Smooth muscle cell (in vitro differentiated cells): Measurements from ENCODE around the gene KCNAB2. TPM values are rescaled to one million over a fixed set of nuclear protein-coding genes. Genes with fewer than 3 reads are reported as not detected.

ENCODE experiments used
- DNase-seq: peaks from one replicate; lab custom pipeline; 2025; ENCODE audit not compliant: unreplicated experiment; lab: John Stamatoyannopoulos, UW
- H2AFZ ChIP-seq: fragments of 200-600 bp; sonication (generic); 2 replicates; pipeline ENCODE4 v1.6.0; 2016; ENCODE audit warnings: antibody characterized with exemption, low read depth, mild to moderate bottlenecking
- H3F3A ChIP-seq: fragments of 200-600 bp; sonication (generic); 2 replicates; pipeline ENCODE4 v1.6.0; 2017; ENCODE audit warnings: antibody characterized with exemption, low read depth
- H3K27ac ChIP-seq: fragments of 200-600 bp; sonication (generic); 2 replicates; pipeline ENCODE4 v1.5.1; 2016; ENCODE audit warnings: low read depth, mild to moderate bottlenecking
- H3K27me3 ChIP-seq: fragments of 200-600 bp; sonication (generic); 2 replicates; pipeline ENCODE4 v1.6.1; 2016; ENCODE audit warnings: low read depth, mild to moderate bottlenecking
- H3K36me3 ChIP-seq: fragments of 200-600 bp; sonication (generic); 2 replicates; pipeline ENCODE4 v1.5.1; 2016; ENCODE audit warnings: low read depth
- H3K4me1 ChIP-seq: fragments of 200-600 bp; sonication (generic); 2 replicates; pipeline ENCODE4 v1.5.1; 2016; ENCODE audit warnings: low read depth
- H3K4me2 ChIP-seq: fragments of 200-600 bp; sonication (generic); 2 replicates; pipeline ENCODE4 v1.6.0; 2016; ENCODE audit warnings: mild to moderate bottlenecking
- H3K4me3 ChIP-seq: fragments of 200-600 bp; sonication (generic); 2 replicates; pipeline ENCODE4 v1.5.1; 2016; ENCODE audit warnings: mild to moderate bottlenecking
- H3K79me2 ChIP-seq: fragments of 200-600 bp; sonication (generic); 2 replicates; pipeline ENCODE4 v1.6.0; 2016; ENCODE audit warnings: low read depth, mild to moderate bottlenecking
- H3K9ac ChIP-seq: fragments of 200-600 bp; sonication (generic); 2 replicates; pipeline ENCODE4 v1.6.0; 2016; ENCODE audit warnings: low read depth
- H3K9me3 ChIP-seq: fragments of 200-600 bp; sonication (generic); replicated peaks from 2 replicates; pipeline ENCODE4 v1.5.1; 2016; ENCODE audit warnings: low read depth
- H4K20me1 ChIP-seq: fragments of 200-600 bp; sonication (generic); 2 replicates; pipeline ENCODE4 v1.6.0; 2016; ENCODE audit warnings: low read depth
- CTCF ChIP-seq: fragments of 200-600 bp; sonication (generic); IDR thresholded peaks from 2 replicates; pipeline ENCODE4 v1.5.1; 2017; ENCODE audit warnings: borderline replicate concordance, mild to moderate bottlenecking, antibody characterized with exemption; ENCODE audit not compliant: insufficient read depth, poor library complexity, severe bottlenecking
- WGBS: methylation state at CpG from one replicate; pipeline ENCODE4 v1.1.7; 2016; ENCODE audit warnings: low lambda C conversion rate; 5-methylcytosine and 5-hydroxymethylcytosine counted together
- polyA plus RNA-seq: library from polyadenylated mRNA; unstranded; fragments of >200 nt; fragmentation: Nextera tagmentation; extraction: Ambion mirVana; gene quantifications from 2 replicates; pipeline ENCODE4 v1.2.1, GENCODE V29; 2016
- total RNA-seq: library from RNA; depleted of rRNA; stranded (reverse); fragments of >200 nt; gene quantifications from 2 replicates; pipeline ENCODE4 v1.2.3, GENCODE V29; 2014

The KCNAB2 gene
- total and polyA plus RNA-seq, 2 experiments from 2014 or later: 3.6 to 3.9 TPM

- Histone ChIP-seq H3K27me3 (no peaks in the 10 kb centered on the region), H3K9me3 (no peaks in the 10 kb centered on the region), H3K4me1 (no peaks in the 10 kb centered on the region), H3F3A (no peaks in the 10 kb centered on the region), H3K27ac (no peak overlapping the region), H4K20me1 (no peaks in the 10 kb centered on the region), H3K79me2 (no peaks in the 10 kb centered on the region), H3K4me2 (no peak overlapping the region), H3K9ac (no peak overlapping the region), H3K4me3 (no peak overlapping the region), H3K36me3 (no peaks in the 10 kb centered on the region), H2AFZ (no peak overlapping the region)
- 87% methylated on average over 9 of the region's 9 CpGs for WGBS
- no peak for DNase-seq
- no peak for TF ChIP-seq CTCF
These were observed 85.9 kb downstream of the KCNAB2 start for GRCh38 chr1:6131561-6131960.

GRCh38 chr1:6133146-6133895 lies 87.6 kb downstream of the KCNAB2 start:
- Histone ChIP-seq H3K9ac (no peak overlapping the region), H3K9me3 (no peaks in the 10 kb centered on the region), H3F3A (no peaks in the 10 kb centered on the region), H3K36me3 (no peaks in the 10 kb centered on the region), H3K4me1 (no peaks in the 10 kb centered on the region), H4K20me1 (no peaks in the 10 kb centered on the region), H2AFZ (no peak overlapping the region), H3K27me3 (no peaks in the 10 kb centered on the region), H3K79me2 (no peaks in the 10 kb centered on the region), H3K27ac (no peak overlapping the region), H3K4me2 (no peak overlapping the region), H3K4me3 (no peak overlapping the region)
- no peak for TF ChIP-seq CTCF
- WGBS: 87% methylated on average over 15 of the region's 15 CpGs
- DNase-seq: no peak

- Histone ChIP-seq H3K4me2 (no peak overlapping the region), H3K4me3 (no peak overlapping the region), H3K9me3 (no peaks in the 10 kb centered on the region), H3K79me2 (no peaks in the 10 kb centered on the region), H3K4me1 (no peaks in the 10 kb centered on the region), H3K27ac (no peak overlapping the region), H4K20me1 (no peaks in the 10 kb centered on the region), H3K9ac (no peak overlapping the region), H2AFZ (no peak overlapping the region), H3K36me3 (no peaks in the 10 kb centered on the region), H3K27me3 (no peaks in the 10 kb centered on the region), H3F3A (no peaks in the 10 kb centered on the region)
- TF ChIP-seq CTCF: no peak
- WGBS: 94% methylated on average over 11 of the region's 11 CpGs
- DNase-seq: no peak
These were observed 88.5 kb downstream of the KCNAB2 start for GRCh38 chr1:6134206-6134605.
